ENCODE data around the gene ZNF512. TPM values are rescaled to one million over a fixed set of nuclear protein-coding genes. Genes with fewer than 3 reads are reported as not detected.

Gene ZNF512
- total RNA-seq, 2 donors from 2014 or later = 13.8 to 14.6 TPM

DNA sequence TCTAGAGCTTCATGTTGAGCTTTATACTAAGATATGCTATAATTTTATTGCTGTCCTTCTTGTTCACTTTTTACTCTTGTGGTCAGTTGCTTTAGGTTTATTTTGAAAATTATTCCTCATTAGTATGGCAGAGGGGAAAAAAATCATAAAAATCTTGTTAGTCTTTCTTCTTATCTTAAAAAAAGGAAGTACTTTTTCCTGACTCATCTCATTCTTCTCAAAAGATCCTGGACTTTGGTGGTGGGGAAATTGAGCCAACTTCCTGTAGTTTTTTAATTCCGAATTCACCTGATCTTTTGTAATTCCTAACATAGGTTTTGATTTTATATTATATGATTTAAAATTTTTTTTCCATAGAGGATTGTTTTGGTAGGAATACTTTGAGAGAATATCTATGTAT lies 84.6 kb downstream of the ZNF512 start:
- H3K4me1 ChIP-seq = peaks cover 10% of the 10 kb centered on the region
- H3K27me3 ChIP-seq = no peaks in the 10 kb centered on the region
- peaks cover 6% of the 10 kb centered on the region for H3K36me3 ChIP-seq
- intact Hi-C loops (cut with DNase I) = no loop called here
- no peaks in the 10 kb centered on the region for H3K9me3 ChIP-seq
- H3K9ac ChIP-seq (ENCODE audit: low read depth in 2 of 2, low read length in 2 of 2) = no peak overlapping the region
- no peak overlapping the region for H3K4me3 ChIP-seq
- TF ChIP-seq, protein P1, sequence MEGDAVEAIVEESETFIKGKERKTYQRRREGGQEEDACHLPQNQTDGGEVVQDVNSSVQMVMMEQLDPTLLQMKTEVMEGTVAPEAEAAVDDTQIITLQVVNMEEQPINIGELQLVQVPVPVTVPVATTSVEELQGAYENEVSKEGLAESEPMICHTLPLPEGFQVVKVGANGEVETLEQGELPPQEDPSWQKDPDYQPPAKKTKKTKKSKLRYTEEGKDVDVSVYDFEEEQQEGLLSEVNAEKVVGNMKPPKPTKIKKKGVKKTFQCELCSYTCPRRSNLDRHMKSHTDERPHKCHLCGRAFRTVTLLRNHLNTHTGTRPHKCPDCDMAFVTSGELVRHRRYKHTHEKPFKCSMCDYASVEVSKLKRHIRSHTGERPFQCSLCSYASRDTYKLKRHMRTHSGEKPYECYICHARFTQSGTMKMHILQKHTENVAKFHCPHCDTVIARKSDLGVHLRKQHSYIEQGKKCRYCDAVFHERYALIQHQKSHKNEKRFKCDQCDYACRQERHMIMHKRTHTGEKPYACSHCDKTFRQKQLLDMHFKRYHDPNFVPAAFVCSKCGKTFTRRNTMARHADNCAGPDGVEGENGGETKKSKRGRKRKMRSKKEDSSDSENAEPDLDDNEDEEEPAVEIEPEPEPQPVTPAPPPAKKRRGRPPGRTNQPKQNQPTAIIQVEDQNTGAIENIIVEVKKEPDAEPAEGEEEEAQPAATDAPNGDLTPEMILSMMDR (IDR thresholded peaks at IDR 0.05) = no peak
- no peak for DNase-seq
- H3K27ac ChIP-seq = no peak overlapping the region

DNA sequence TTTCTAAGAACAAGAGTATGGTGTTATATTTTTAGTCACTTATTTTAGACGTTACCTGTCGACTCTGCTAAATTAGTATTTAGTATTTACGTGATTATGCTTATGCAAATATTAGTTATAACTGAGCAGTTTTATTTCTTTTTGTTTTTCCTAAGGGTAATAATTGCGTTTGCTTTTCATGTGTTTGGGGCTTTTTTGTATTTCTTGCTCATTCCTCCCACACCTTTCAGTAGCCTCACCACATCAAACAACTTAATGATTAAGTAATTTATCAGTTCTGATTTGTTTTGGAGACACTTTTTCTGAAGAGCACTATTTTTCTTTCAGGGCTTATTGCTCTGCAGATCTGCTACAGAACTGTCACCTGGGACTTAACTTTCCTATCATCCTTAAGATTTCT lies 88.4 kb downstream of the ZNF512 start:
- Histone ChIP-seq H3K9me3 (no peaks in the 10 kb centered on the region), H3K4me1 (no peaks in the 10 kb centered on the region), H3K9ac (ENCODE audit: low read depth in 2 of 2, low read length in 2 of 2) (no peak overlapping the region), H3K27ac (no peak overlapping the region), H3K27me3 (no peaks in the 10 kb centered on the region), H3K36me3 (peaks cover 6% of the 10 kb centered on the region), H3K4me3 (no peak overlapping the region)
- intact Hi-C loops (cut with DNase I) = no loop called here
- TF ChIP-seq, protein P1 (IDR thresholded peaks at IDR 0.05) = no peak
- no peak for DNase-seq

Other genes with a start within 250 kb of the ZNF512 start
- 10 to 100 TPM; 48.4 to 60.0 TPM for gene GTF3C2, start 226.3 kb upstream of the ZNF512 start, total RNA-seq
- gene EIF2B4, start 212.7 kb upstream of the ZNF512 start, total RNA-seq = 10 to 100 TPM; 34.5 to 35.4 TPM
- 10 to 100 TPM; 77.1 to 99.6 TPM for gene SNX17, start 212.4 kb upstream of the ZNF512 start, total RNA-seq
- gene ZNF513, start 202.3 kb upstream of the ZNF512 start, total RNA-seq = 10 to 100 TPM; 21.7 to 24.5 TPM
- 100 to 1,000 TPM in 1 of 2 donors, 10 to 100 TPM in 1; 63.0 to 119 TPM for gene PPM1G, start 173.5 kb upstream of the ZNF512 start, total RNA-seq
- 10 to 100 TPM; 69.6 to 87.7 TPM for gene NRBP1, start 154.4 kb upstream of the ZNF512 start, total RNA-seq
- 100 to 1,000 TPM in 1 of 2 donors, 10 to 100 TPM in 1; 91.8 to 147 TPM for gene KRTCAP3, start 140.7 kb upstream of the ZNF512 start, total RNA-seq
- gene IFT172, start 93.3 kb upstream of the ZNF512 start, total RNA-seq = 10 to 100 TPM; 34.7 to 52.6 TPM
- 1 to 10 TPM in 1 of 2 donors, under 1 TPM in 1; 0.64 to 1.1 TPM for gene FNDC4, start 87.8 kb upstream of the ZNF512 start, total RNA-seq
- gene GCKR, start 86.2 kb upstream of the ZNF512 start, total RNA-seq = under 1 TPM; 0.22 to 0.40 TPM
- 1 to 10 TPM; 2.8 to 2.9 TPM for gene CCDC121, start 46.0 kb downstream of the ZNF512 start, total RNA-seq
- gene GPN1, start 46.0 kb downstream of the ZNF512 start, total RNA-seq = 10 to 100 TPM; 23.4 to 27.6 TPM
- gene SUPT7L, start 80.6 kb downstream of the ZNF512 start, total RNA-seq = 10 to 100 TPM; 20.8 to 23.9 TPM
- gene SLC4A1AP, start 80.8 kb downstream of the ZNF512 start, total RNA-seq = 10 to 100 TPM; 16.1 to 17.1 TPM
- 10 to 100 TPM; 56.5 to 63.7 TPM for gene MRPL33, start 188.7 kb downstream of the ZNF512 start, total RNA-seq

Measured in colonic mucosa (tissue), 4 donors.